ENCODE data around the gene SSH2. TPM values are rescaled to one million over a fixed set of nuclear protein-coding genes. Genes with fewer than 3 reads are reported as not detected.

SSH2 gene
- total and polyA plus RNA-seq, 2 of the 13 experiments (the other 11 are each of a cell fraction or from before 2014, with no cell fraction given) = 6.0 to 6.4 TPM

- Histone ChIP-seq H3K4me2 (ENCODE audit: low read depth, low read length) (no peak overlapping the region), H3K27me3 (ENCODE audit: control insufficient read depth in 1 of 2, insufficient read depth in 2 of 2, low read length in 2 of 2) (no peaks in the 10 kb centered on the region), H3K79me2 (ENCODE audit: insufficient read depth, low read length) (no peaks in the 10 kb centered on the region), H4K20me1 (ENCODE audit: insufficient read depth, low read length) (0 out of 2 replicates have a peak, but pooled peaks cover 3% of the 10 kb centered on the region), H3K9ac (ENCODE audit: insufficient read depth, low read depth, low read length) (no peak overlapping the region), H3K4me3 (replicated peaks in 1 of 3; ENCODE audit: insufficient read depth in 1 of 3, low read depth in 2 of 3, low read length in 3 of 3) (no peak overlapping the region), H3K4me1 (ENCODE audit: insufficient read depth, low read length) (peaks cover 9% of the 10 kb centered on the region), H3K9me3 (ENCODE audit: low read length) (no peaks in the 10 kb centered on the region), H2AFZ (ENCODE audit: low read length) (no peak overlapping the region), H3K36me3 (replicated peaks in 1 of 2; ENCODE audit: control insufficient read depth in 1 of 2, insufficient read depth in 2 of 2, low read length in 2 of 2) (no peaks in the 10 kb centered on the region; a peak in 1 of 5 replicates), H3K27ac (ENCODE audit: extremely low read length, insufficient read depth, low read length) (no peak overlapping the region)
- TF ChIP-seq SRF (IDR thresholded peaks at IDR 0.05; ENCODE audit: low read depth, low read length) = no peak
- TF ChIP-seq THRA (CRISPR knock-in tag; IDR thresholded peaks at IDR 0.05; ENCODE audit: borderline replicate concordance) = no peak
- TF ChIP-seq TRIM24 (CRISPR knock-in tag; IDR thresholded peaks at IDR 0.05) = no peak
- TF ChIP-seq SRSF9 (IDR thresholded peaks at IDR 0.05; ENCODE audit: borderline replicate concordance, insufficient read depth, low read depth, low read length, poor library complexity, severe bottlenecking) = no peak
- no TSS peak for BruUV-seq (replicated peaks)
- ATAC-seq = no peak
- intact Hi-C loops (cut with micrococcal nuclease; ENCODE audit: unreplicated experiment) = loop anchor here (5.0 kb wide), 1 partner anchor 36 kb away; no protein-coding TSS in a partner anchor
- in situ Hi-C loops (cut with HindIII; ENCODE audit: extremely low pct_ligation_motif_present, low pct_unique_long_range_greater_than_20kb) = loop anchor here (10.0 kb wide), 1 partner anchor 56 kb away; no protein-coding TSS in a partner anchor
- no peak for DNase-seq (ENCODE audit: low spot score)
- POLR2A ChIA-PET = no interaction called here
- 82% methylated on average over 1 of the region's 1 CpG for WGBS (ENCODE audit: low lambda C conversion rate)
- CTCF ChIA-PET (ENCODE audit: low intra/inter-chr PET ratio, low total read pairs) = no interaction called here
- FAIRE-seq = no peak
These were observed 38.9 kb downstream of the SSH2 start for GRCh38 chr17:29891131-29891530.

GRCh38 chr17:29885031-29885640 lies 44.9 kb downstream of the SSH2 start:
- Histone ChIP-seq H3K36me3 (replicated peaks in 1 of 2; ENCODE audit: control insufficient read depth in 1 of 2, insufficient read depth in 2 of 2, low read length in 2 of 2) (no peaks in the 10 kb centered on the region; a peak in 1 of 5 replicates), H3K4me1 (ENCODE audit: insufficient read depth, low read length) (no peaks in the 10 kb centered on the region), H2AFZ (ENCODE audit: low read length) (no peak overlapping the region), H3K79me2 (ENCODE audit: insufficient read depth, low read length) (no peaks in the 10 kb centered on the region), H3K27me3 (ENCODE audit: control insufficient read depth in 1 of 2, insufficient read depth in 2 of 2, low read length in 2 of 2) (no peaks in the 10 kb centered on the region), H3K4me2 (ENCODE audit: low read depth, low read length) (no peak overlapping the region), H3K9me3 (ENCODE audit: low read length) (no peaks in the 10 kb centered on the region), H4K20me1 (ENCODE audit: insufficient read depth, low read length) (0 out of 2 replicates have a peak, but pooled peaks cover under 1% of the 10 kb centered on the region), H3K4me3 (replicated peaks in 1 of 3; ENCODE audit: insufficient read depth in 1 of 3, low read depth in 2 of 3, low read length in 3 of 3) (no peak overlapping the region), H3K27ac (ENCODE audit: extremely low read length, insufficient read depth, low read length) (no peak overlapping the region), H3K9ac (ENCODE audit: insufficient read depth, low read depth, low read length) (no peak overlapping the region)
- BruUV-seq (replicated peaks) = no TSS peak
- no peak for ATAC-seq
- in situ Hi-C loops (cut with HindIII; ENCODE audit: extremely low pct_ligation_motif_present, low pct_unique_long_range_greater_than_20kb) (no loop called here), intact Hi-C loops (cut with micrococcal nuclease; ENCODE audit: unreplicated experiment) (no loop called here)
- WGBS (ENCODE audit: low lambda C conversion rate) = 94% methylated on average over 3 of the region's 3 CpGs
- CTCF ChIA-PET (ENCODE audit: low intra/inter-chr PET ratio, low total read pairs) = no interaction called here
- no peak for TF ChIP-seq ZNF382 (CRISPR knock-in tag; IDR thresholded peaks at IDR 0.05; ENCODE audit: borderline replicate concordance)
- POLR2A ChIA-PET = no interaction called here
- FAIRE-seq = no peak
- no peak for DNase-seq (ENCODE audit: low spot score)

Measured in HepG2 (cell line).